Fibroblast of mammary gland (primary cell): ENCODE results near the gene DLL3.

Experiments
- DNase-seq: peaks from one replicate; pipeline ENCODE4 v3.0.0-alpha.2; 2010; ENCODE audit warnings: low read depth
- H3K4me3 ChIP-seq: 2 replicates; pipeline ENCODE4 v1.5.1; 2011; ENCODE audit warnings: low read depth, mild to moderate bottlenecking, low read length, moderate library complexity; ENCODE audit not compliant: control insufficient read depth
- TF ChIP-seq, protein P1 (sequence below): conservative IDR thresholded peaks from 2 replicates; pipeline ENCODE4 v1.5.1; 2011; ENCODE audit warnings: low read depth, low read length, inconsistent platforms; ENCODE audit not compliant: control insufficient read depth, insufficient read depth

DLL3 gene

DNA sequence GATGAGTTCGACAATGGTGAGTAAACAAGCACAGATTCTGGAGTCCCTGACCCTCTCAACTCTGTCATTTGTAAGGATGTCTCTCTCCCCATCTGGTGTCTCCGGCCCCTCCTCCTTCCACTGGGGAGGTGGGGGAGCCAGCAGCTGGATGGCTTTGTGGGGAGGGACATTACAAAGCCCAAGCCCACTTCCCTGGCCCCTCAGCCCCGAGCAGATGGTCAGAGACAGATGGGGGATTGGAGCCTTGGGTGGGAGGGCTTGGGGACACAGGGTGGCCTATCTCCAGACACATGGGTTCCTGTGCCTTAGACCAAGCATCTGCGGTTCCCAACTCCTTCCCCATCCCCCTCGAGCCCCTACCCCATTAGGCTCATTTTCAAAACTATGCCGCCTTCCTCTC lies 15.6 kb upstream of the DLL3 start:
- no peak overlapping the region for H3K4me3 ChIP-seq
- no peak for DNase-seq
- TF ChIP-seq, protein P1, sequence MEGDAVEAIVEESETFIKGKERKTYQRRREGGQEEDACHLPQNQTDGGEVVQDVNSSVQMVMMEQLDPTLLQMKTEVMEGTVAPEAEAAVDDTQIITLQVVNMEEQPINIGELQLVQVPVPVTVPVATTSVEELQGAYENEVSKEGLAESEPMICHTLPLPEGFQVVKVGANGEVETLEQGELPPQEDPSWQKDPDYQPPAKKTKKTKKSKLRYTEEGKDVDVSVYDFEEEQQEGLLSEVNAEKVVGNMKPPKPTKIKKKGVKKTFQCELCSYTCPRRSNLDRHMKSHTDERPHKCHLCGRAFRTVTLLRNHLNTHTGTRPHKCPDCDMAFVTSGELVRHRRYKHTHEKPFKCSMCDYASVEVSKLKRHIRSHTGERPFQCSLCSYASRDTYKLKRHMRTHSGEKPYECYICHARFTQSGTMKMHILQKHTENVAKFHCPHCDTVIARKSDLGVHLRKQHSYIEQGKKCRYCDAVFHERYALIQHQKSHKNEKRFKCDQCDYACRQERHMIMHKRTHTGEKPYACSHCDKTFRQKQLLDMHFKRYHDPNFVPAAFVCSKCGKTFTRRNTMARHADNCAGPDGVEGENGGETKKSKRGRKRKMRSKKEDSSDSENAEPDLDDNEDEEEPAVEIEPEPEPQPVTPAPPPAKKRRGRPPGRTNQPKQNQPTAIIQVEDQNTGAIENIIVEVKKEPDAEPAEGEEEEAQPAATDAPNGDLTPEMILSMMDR, result no peak

DNA sequence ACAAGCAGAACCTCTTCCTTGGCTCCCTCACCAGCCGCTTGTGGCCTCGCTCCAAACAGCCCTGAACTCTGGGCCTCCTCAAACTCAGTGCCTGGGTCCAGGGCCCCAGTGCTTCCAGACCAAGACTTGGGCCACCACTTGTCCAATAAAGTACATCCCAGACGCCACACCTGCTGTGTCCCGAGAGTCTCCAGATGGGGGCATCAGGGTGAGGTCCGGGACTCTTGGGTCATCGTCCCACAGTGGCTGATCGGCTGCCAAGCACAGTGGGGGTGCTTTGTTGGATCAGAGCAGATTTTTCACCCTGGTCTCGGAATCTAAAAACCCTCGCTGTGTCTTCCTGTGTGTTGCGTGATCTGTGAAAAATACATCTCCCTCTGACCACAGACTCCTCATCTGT lies 9.0 kb upstream of the DLL3 start:
- TF ChIP-seq, protein P1, result no peak
- H3K4me3 ChIP-seq, result no peak overlapping the region
- DNase-seq, result no peak

DNA sequence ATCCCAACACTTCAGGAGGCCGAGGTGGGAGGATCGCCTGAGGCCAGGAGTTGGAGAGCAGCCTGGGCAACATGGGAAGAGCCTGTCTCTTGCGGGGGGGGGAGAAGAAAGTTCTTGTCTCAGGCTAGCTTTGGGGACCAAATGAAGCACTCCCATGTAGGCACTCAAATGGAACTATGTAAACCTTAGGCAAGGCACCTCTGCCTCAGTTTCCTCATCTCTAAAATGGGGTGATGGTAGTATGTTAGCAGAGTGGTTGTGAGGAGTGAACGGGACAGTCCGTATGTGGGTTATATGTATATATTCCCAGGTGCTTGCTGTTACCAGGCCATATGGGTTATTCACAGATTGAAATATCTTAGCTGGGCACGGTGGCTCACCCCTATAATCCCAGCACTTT lies 6.5 kb upstream of the DLL3 start:
- DNase-seq, result no peak
- TF ChIP-seq, protein P1, result no peak
- H3K4me3 ChIP-seq, result no peak overlapping the region

DNA sequence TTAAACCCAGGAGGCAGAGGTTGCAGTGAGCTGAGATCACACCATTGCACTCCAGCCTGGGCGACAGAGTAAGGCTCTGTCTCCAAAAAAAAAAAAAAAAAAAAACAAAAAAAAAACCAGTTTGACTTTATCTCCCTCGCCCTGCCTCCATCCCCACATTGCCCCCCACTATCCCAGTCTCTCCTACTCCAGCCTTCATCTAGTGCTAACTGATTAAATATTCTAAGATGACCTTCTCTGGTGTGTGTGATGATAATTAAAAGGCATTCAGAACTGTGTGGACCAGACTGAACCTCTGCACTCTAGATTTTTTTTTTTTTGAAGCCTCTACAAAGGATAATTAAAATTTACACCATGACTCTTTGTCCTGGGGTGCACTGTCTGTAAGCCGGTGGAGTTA lies 6.0 kb upstream of the DLL3 start:
- TF ChIP-seq, protein P1, result no peak
- DNase-seq, result no peak
- no peak overlapping the region for H3K4me3 ChIP-seq

DNA sequence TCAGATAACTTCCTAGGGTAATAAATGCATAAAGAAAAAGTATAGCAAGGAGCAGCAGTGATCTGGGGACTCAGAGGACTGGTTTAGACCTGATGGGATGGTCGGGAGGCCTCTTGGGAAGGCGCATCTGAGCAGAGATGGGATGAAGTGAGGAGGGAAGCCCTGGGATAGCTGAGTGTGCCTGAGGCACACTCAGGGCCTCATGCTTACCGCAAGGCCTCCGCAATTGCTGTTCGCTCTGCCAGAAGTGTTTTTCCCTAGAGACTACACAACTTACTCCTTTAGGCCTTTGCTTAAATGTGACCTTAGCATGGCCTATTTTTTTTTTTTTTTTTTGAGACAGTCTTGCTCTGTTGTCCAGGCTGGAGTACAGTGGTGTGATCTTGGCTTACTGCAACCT lies 4.1 kb upstream of the DLL3 start:
- DNase-seq, result no peak
- TF ChIP-seq, protein P1, result no peak
- no peak overlapping the region for H3K4me3 ChIP-seq

DNA sequence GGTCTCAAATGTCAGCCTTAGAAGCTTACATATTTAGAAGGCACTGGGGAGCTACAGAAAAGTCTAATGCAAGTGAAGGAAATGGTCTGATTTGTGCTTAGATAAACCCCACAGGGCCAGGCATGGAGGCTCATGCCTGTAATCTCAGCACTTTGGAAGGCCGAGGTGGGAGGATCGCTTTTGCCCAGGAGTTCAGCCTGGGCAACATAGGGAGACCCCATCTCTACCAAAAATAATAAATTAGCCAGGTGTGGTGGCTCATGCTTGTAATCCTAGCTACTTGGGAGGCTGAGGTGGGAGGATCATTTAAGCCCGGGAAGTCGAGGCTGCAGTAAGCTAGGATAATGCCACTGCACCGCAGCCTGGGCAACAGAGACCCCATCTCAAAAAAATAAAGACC lies 2.7 kb upstream of the DLL3 start:
- no peak for DNase-seq
- TF ChIP-seq, protein P1, result no peak

DNA sequence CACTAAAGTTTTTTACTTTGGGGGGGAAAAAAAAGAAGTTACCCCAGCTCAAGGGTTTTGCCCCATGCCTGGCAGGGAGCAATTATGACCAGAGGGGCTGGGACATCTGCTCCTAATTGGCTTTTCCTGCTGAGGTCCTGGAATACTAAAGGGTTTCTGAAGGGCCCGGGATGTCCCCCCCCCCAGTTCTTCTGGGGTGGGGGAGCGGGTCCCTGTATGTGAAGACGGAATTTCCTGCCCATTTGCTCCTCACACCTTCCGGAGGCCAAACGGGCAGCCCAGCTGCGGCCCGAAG lies 1.1 kb upstream of the DLL3 start:
- H3K4me3 ChIP-seq, result no peak overlapping the region
- no peak for DNase-seq
- TF ChIP-seq, protein P1, result no peak

More for the DNA sequence above, 2.7 kb upstream of the DLL3 start:
- no peak overlapping the region for H3K4me3 ChIP-seq
